ENCODE data around the gene SHMT1.
A peak's percentile ranks its signal among the peaks of the same experiment; 100 is the strongest.
"Not testable (repeated sequence)": the region's sequence is repeated elsewhere in the genome, so short reads cannot be mapped to it uniquely, and the experiment has no call there.

The SHMT1 gene

DNA sequence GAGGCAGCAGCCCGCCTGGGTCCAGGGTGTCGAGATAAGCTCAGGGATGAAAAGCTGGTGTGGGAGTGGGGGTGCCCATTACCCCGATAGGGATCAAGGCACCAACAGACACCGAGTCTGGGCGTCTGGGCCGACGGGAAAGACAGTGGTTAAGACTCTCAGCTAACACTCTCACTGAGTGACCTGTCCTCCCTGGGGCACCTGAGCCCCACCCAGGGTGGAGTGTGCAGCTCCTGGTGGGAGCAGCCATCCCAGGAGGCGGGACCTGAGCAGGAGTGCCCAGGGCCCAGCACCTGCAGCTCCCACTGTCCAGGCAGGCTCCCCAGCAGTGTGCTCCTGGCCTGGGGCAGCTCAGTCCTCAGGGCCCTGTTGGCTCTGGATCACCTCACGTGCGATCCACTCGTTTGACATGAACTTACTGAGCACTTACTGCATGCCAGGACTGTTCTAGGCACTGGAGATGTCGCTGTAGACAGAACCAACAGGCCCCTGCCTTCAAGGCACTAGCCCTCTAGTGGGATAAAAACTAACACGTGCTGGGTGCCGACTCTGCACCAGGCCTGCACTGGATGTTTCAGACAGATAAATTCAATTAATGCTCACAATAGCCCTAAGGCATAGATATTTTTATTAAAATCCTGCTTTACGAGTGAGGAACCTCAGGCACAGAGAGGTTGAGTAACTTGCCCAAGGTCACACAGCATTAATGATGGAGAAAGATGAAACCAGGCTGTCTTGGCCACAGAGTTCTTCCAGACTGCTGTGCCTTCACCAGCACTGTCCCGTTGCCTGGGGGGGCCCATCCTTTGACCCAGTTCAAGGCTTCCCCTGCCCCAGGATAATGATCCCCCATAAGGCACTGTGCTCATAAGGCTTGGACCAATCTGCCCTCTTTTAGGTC is 16.1 kb upstream of the SHMT1 start:
- Histone ChIP-seq H3K9me3 (ENCODE audit: insufficient read depth, low read length, severe bottlenecking) (no peaks in the 10 kb centered on the region), H3K27me3 (ENCODE audit: insufficient read depth, low read length, poor library complexity) (no peaks in the 10 kb centered on the region), H3K4me1 (ENCODE audit: insufficient read depth, low read length) (no peaks in the 10 kb centered on the region), H4K20me1 (ENCODE audit: insufficient read depth, low read length) (no peaks in the 10 kb centered on the region), H2AFZ (ENCODE audit: low read depth, low read length) (no peak overlapping the region), H3K4me2 (ENCODE audit: insufficient read depth, low read length) (no peak overlapping the region), H3K27ac (ENCODE audit: low read length) (no peak overlapping the region), H3K4me3 (ENCODE audit: low read depth in 1 of 2, low read length in 2 of 2) (no peak overlapping the region), H3K79me2 (ENCODE audit: insufficient read depth, low read length) (no peaks in the 10 kb centered on the region), H3K9ac (ENCODE audit: low read depth, low read length) (no peak overlapping the region), H3K36me3 (ENCODE audit: insufficient read depth, low read length) (no peaks in the 10 kb centered on the region)
- DNase-seq (no peak), ATAC-seq (ENCODE audit: insufficient read depth, low read depth) (no peak)
- TF ChIP-seq, protein P1, sequence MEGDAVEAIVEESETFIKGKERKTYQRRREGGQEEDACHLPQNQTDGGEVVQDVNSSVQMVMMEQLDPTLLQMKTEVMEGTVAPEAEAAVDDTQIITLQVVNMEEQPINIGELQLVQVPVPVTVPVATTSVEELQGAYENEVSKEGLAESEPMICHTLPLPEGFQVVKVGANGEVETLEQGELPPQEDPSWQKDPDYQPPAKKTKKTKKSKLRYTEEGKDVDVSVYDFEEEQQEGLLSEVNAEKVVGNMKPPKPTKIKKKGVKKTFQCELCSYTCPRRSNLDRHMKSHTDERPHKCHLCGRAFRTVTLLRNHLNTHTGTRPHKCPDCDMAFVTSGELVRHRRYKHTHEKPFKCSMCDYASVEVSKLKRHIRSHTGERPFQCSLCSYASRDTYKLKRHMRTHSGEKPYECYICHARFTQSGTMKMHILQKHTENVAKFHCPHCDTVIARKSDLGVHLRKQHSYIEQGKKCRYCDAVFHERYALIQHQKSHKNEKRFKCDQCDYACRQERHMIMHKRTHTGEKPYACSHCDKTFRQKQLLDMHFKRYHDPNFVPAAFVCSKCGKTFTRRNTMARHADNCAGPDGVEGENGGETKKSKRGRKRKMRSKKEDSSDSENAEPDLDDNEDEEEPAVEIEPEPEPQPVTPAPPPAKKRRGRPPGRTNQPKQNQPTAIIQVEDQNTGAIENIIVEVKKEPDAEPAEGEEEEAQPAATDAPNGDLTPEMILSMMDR (IDR thresholded peaks at IDR 0.05; ENCODE audit: borderline replicate concordance, extremely low read depth, low read length, poor library complexity, severe bottlenecking) = no peak
- no peak for TF ChIP-seq EZH2 (IDR thresholded peaks at IDR 0.05; ENCODE audit: borderline replicate concordance, low read depth, low read length, severe bottlenecking)

DNA sequence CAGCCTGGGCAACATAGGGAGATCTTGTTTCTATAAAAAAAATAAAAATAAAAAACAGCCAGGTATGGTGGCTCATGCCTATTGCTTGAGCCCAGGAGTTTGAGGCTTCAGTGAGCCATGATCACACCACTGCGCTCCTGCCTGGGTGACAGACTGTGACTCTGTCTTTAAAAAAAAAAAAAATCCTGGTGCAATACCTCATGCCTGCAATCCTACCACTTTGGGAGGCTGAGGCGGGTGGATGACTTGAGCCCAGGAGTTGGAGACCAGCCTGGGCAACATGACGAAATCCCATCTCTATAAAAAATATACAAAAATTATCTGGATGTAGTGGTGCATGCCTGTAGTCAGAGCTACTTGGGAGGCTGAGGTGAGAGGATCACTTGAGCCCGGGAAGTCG is 15.3 kb upstream of the SHMT1 start:
- H4K20me1 ChIP-seq (ENCODE audit: insufficient read depth, low read length); H3K27ac ChIP-seq (ENCODE audit: low read length); DNase-seq; ATAC-seq (ENCODE audit: insufficient read depth, low read depth); H3K4me3 ChIP-seq (ENCODE audit: low read depth in 1 of 2, low read length in 2 of 2); H2AFZ ChIP-seq (ENCODE audit: low read depth, low read length); H3K4me1 ChIP-seq (ENCODE audit: insufficient read depth, low read length); H3K4me2 ChIP-seq (ENCODE audit: insufficient read depth, low read length); H3K9me3 ChIP-seq (ENCODE audit: insufficient read depth, low read length, severe bottlenecking); H3K27me3 ChIP-seq (ENCODE audit: insufficient read depth, low read length, poor library complexity); H3K9ac ChIP-seq (ENCODE audit: low read depth, low read length); H3K36me3 ChIP-seq (ENCODE audit: insufficient read depth, low read length); H3K79me2 ChIP-seq (ENCODE audit: insufficient read depth, low read length): not testable (repeated sequence)

DNA sequence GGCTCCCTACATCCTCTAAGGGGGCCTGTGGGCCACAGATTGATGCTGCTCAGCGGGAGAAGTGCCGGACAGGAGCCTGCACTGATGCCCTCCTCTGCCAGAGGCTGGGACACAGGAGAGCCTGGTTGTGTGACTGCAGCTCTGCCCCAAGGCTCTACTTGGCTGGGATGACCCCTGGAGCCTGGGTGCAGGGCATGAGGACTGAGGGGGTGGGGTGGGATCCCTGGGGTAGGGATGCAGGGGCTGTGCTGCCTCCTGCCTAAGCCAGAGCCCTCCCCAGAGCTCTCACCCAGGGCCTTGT is 14.8 kb upstream of the SHMT1 start:
- no peaks in the 10 kb centered on the region for H3K79me2 ChIP-seq (ENCODE audit: insufficient read depth, low read length)
- no peak overlapping the region for H2AFZ ChIP-seq (ENCODE audit: low read depth, low read length)
- H3K9ac ChIP-seq (ENCODE audit: low read depth, low read length) = no peak overlapping the region
- no peaks in the 10 kb centered on the region for H3K36me3 ChIP-seq (ENCODE audit: insufficient read depth, low read length)
- H3K4me1 ChIP-seq (ENCODE audit: insufficient read depth, low read length) = no peaks in the 10 kb centered on the region
- H3K27ac ChIP-seq (ENCODE audit: low read length) = no peak overlapping the region
- H3K4me2 ChIP-seq (ENCODE audit: insufficient read depth, low read length) = no peak overlapping the region
- no peak for TF ChIP-seq EZH2 (IDR thresholded peaks at IDR 0.05; ENCODE audit: borderline replicate concordance, low read depth, low read length, severe bottlenecking)
- TF ChIP-seq, protein P1 (IDR thresholded peaks at IDR 0.05; ENCODE audit: borderline replicate concordance, extremely low read depth, low read length, poor library complexity, severe bottlenecking) = no peak
- DNase-seq (no peak), ATAC-seq (ENCODE audit: insufficient read depth, low read depth) (no peak)
- H3K27me3 ChIP-seq (ENCODE audit: insufficient read depth, low read length, poor library complexity) = no peaks in the 10 kb centered on the region
- no peaks in the 10 kb centered on the region for H4K20me1 ChIP-seq (ENCODE audit: insufficient read depth, low read length)
- H3K4me3 ChIP-seq (ENCODE audit: low read depth in 1 of 2, low read length in 2 of 2) = no peak overlapping the region
- H3K9me3 ChIP-seq (ENCODE audit: insufficient read depth, low read length, severe bottlenecking) = no peaks in the 10 kb centered on the region

DNA sequence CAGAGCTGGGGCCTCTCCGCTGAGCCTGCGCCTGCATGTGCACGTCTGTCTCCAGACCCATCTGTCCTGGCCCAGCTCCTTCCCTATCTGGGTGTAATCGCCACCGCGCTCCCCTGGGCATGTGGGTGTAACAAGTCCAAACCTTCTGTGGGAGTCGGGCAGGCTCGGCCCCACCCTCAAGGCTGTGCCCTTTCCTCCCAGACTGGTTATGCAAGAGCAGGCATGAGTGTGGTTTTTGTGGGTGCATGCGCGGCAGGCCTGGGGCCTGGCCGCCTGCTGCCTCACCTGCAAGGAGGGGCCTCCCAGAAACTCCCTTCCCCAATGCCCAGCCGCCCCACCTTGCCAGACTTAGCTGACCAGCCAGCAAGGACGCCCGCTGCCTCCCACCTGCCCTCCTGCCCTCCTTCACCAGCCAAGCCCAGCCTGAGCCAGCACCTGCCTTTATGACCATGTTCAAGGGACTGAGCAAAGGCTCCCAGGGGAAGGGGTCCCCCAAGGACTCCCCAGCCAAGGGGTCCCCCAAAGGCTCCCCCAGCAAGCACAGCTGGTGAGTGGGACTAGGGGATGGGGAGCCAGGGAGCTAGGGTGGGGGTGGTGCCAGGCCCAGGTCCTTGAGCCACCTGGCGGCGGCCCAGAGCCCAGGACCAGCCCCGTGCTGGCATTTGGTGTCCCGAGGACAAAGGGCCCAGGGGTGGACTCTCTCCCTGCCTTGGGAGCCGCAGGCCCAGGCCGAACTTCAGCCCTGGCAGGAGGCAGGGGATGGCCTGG is 14.3 kb upstream of the SHMT1 start, which contains the start of gene EVPLL:
Gene EVPLL (plus strand): TSS at position 342 of the 768 bp plus-strand sequence. CDS start 3,160 bp downstream, outside the sequence.
- no peak within 1 kb of the TSS for H3K4me3 ChIP-seq (ENCODE audit: low read depth in 1 of 2, low read length in 2 of 2)
- H3K9ac ChIP-seq (ENCODE audit: low read depth, low read length) = no peak within 1 kb of the TSS
- H3K36me3 ChIP-seq (ENCODE audit: insufficient read depth, low read length) = no peaks in the 10 kb centered on the region
- no peak within 1 kb of the TSS for H2AFZ ChIP-seq (ENCODE audit: low read depth, low read length)
- H3K27me3 ChIP-seq (ENCODE audit: insufficient read depth, low read length, poor library complexity) = no peaks in the 10 kb centered on the region
- H3K4me1 ChIP-seq (ENCODE audit: insufficient read depth, low read length) = no peaks in the 10 kb centered on the region
- H3K79me2 ChIP-seq (ENCODE audit: insufficient read depth, low read length) = no peaks in the 10 kb centered on the region
- DNase-seq = peak; percentile 13
- H3K27ac ChIP-seq (ENCODE audit: low read length) = no peak within 1 kb of the TSS
- H3K4me2 ChIP-seq (ENCODE audit: insufficient read depth, low read length) = no peak within 1 kb of the TSS
- TF ChIP-seq EZH2 (IDR thresholded peaks at IDR 0.05; ENCODE audit: borderline replicate concordance, low read depth, low read length, severe bottlenecking) = no peak
- TF ChIP-seq, protein P1 (IDR thresholded peaks at IDR 0.05; ENCODE audit: borderline replicate concordance, extremely low read depth, low read length, poor library complexity, severe bottlenecking) = no peak
- no peaks in the 10 kb centered on the region for H4K20me1 ChIP-seq (ENCODE audit: insufficient read depth, low read length)
- no peaks in the 10 kb centered on the region for H3K9me3 ChIP-seq (ENCODE audit: insufficient read depth, low read length, severe bottlenecking)
- 0 out of 3 replicates have a peak, but pooled peaks have one; percentile 42 for ATAC-seq (ENCODE audit: insufficient read depth, low read depth)
